Measurements from ENCODE around the gene ALOX5AP.
"Not testable (repeated sequence)": the region's sequence is repeated elsewhere in the genome, so short reads cannot be mapped to it uniquely, and the experiment has no call there.

ALOX5AP gene

DNA sequence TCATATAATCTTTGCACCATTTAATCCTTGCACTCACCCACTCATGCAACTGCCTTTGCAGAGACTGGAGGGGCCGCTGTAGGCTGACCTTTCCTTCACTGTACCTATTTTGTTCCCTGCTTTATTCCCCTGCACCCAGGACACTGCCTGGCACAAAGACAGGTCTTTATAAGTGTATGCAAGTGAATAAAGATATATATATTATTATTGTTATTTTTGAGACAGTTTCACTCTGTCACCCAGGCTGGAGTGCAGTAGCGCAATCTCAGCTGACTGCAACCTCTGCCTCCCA lies 3.8 kb downstream of the ALOX5AP start:
- DNase-seq = no peak

DNA sequence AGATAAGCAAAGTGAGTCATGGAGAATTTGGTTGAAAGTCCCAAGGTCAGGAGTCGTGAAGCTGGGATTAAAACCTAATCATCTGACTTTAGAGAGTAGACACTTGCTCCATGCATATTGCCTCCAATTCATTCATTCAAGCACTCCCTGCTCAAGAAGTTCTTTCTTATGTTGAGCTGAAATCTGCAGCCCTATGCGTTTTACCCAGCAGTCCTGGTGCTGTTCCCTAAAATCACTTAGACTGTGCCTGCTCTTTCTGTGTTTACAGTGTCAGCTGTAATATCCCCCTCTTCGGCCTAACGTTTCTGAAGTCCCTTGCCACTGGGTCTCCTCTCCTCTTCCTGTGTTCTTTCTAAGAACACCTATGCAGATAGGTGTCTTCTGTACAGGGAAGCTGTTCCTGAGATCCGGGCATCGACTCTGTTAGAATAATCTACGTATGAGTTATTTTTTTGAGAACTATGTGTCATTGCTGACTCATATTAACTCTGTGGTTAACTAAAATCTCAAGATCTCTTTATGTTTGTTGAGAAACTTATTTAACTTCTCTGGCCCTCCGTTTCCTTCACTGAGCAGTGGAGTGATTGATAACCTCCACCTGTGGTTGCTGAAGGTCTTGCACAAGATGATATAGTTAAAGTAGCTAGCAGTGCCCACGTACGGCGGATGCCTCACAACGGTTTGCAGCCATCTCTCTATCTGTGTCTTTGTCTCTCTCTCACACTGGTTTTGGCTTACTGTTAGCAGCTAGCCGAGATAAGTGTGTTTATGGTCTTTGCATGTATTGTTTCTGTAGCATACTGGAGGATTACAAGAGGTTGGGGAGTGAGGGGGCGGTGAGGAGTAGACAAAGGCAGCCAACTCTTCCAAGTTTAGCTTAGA lies 4.7 kb downstream of the ALOX5AP start:
- no peak for DNase-seq

DNA sequence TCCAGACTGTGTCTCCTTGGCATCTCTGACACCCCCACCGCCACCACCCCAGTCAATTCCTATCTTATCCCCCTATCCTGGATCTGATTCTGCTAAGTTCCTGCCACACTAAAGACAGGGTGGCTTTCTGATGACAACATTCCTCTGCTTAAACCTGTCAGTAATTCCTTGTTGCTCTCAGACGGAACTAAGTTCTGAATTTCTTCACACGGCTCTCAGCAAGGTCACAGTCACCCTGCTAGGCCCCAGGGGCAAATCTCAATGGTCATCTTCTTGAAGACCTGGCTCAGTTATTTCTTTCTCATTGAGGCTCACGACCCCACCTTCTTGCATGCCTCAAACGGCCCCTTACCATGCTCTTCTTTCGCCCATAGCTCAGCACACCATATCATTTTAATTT lies 7.6 kb downstream of the ALOX5AP start:
- DNase-seq = no peak

DNA sequence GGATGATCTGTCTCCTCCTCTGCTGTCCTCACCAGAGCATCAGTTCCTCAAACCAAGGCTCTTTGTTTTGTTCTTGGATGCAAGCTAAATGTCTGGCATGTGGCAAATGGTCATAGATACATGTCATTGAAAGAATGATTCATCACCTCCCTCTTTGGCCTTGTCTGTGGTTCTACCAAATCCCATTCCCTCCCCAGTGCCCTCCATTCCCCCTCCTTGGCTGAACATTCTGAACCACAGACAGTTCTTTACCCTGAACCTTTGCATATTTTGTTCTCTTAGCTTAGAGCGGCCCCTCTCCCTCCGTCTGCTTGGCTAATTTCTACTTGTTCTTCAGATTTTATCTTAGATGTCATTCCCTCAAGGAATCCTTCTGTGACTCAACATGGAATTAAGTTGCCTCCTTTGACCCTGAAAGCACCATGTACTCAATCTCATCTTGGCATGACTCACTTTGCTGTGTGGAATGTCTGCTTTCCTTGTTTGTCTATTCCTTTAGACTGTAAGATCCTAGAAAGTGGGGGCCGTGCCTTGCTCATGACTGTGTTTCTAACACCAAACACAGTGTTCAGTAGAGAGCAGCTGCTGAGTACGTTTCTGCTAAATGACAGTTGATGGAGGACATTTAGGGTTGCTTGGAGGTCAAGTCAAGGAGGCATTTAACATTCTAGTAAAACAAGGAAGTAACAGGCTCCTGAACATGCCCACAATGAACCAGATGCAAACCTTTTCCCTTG lies 8.1 kb downstream of the ALOX5AP start:
- no peak for DNase-seq

DNA sequence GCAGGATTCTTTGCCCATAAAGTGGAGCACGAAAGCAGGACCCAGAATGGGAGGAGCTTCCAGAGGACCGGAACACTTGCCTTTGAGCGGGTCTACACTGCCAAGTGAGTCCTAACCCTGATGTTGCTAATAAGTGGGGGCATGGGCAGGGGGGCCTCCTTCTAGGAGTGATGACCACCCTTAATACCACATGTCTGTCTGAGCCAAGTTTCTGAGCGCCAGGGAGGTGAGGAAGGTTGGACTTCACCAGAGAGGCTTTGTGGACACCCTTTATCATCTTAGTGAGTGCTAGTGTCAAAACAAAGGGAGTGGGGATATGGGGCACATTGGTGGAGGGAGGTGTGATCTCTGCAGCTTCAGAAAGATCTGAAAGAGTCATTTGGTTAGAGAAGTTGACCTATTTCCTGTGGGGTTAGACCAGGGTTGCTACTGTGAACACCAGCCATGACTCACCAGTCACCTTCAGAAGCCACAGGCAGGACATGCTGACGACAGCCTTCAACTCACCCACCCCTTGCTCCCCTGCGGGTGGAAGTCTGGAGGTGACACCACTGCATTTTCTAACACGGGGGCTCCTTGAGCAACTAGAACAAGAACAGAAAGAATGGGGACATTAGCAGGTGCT lies 8.8 kb downstream of the ALOX5AP start:
- DNase-seq = no peak

DNA sequence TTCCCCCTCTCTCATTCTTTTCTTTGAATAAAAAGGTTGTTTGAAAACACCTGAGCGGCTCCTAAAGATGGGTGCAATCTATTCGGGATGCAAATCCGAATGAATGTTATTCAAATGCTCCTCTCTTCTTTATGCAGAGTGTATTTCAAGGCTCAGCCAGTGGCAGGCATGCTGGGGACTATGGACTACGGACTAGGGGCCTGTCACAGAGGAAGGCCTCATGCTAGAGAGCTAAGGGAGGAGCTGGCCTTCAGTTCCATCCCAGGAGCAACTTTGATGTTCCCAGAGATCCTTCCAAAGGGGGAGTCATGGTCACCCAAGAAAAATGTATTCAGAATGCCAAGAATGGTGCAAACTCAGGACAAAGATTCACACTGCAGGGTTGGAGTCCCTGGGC lies 9.3 kb downstream of the ALOX5AP start:
- no peak for DNase-seq

DNA sequence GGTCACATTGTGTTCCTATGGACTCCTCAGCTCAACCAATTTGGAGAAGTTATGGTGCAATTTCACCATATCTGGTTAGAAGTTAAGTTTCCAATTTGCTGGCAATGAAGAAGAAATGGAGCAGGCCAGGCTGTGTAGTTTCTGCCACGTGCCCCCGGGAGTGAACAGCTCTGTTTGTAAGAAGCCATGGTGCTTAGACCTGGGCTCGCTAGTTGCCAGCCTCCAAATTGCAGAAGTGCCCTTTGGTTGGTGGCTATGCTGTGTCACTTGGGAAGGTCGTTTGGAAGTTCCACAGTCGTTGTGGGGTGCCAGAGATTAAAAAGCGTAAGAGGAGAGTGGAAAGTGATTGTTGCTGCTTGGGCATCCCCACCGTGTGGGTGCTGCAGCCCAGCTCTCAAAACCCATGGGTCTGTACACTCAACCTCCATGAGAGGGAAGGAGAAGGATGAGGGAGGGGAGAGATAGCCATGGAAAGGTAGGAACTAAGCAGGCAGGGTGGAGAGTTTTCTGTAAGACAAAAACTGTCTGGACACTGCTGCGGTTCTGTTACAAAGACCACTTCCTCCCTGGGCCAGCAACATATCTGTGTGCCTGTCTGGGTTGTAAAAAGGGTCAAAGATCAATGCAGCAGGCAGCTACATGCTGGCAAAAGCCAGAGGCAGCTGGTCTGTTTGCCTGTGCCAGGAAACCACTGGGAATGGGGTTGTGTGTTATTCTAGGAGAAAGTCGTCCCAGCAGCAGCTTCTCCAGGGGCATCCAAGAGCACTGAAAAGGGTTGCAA lies 10.8 kb downstream of the ALOX5AP start:
- no peak for DNase-seq

DNA sequence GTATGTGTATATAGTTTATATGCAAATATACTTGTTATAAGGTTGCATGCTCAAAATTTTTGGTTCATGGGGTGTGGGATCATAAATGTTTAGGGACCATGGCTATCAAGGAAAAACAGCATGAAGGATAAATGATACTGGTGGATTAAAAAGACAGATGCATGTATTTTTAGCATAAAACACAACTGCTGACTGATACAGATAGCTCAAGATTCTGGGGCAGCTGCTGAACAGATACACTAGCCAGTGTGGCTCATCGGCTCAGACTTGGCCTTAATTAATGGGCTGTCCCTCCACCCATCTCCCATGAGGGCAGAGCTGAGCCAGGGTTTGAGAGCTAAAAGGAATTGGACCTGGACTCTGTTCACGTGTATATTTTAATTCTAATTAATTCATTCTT lies 11.4 kb downstream of the ALOX5AP start:
- no peak for DNase-seq

DNA sequence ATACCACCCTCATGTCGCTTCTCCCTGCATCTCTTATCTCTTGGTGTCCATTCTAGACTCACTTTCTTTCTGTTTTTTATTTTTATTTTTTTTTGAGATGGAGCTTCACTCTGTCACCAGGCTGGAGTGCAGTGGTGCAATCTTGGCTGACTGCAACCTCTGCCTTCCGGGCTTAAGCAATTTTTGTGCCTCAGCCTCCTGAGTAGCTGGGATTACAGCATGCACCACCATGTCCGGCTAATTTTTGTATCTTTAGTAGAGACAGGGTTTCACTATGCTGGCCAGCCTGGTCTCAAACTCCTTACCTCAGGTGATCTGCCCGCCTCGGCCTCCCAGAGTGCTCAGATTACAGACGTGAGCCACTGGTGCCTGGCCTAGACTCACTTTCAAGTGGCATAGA lies 12.5 kb downstream of the ALOX5AP start:
- DNase-seq = not testable (repeated sequence)

DNA sequence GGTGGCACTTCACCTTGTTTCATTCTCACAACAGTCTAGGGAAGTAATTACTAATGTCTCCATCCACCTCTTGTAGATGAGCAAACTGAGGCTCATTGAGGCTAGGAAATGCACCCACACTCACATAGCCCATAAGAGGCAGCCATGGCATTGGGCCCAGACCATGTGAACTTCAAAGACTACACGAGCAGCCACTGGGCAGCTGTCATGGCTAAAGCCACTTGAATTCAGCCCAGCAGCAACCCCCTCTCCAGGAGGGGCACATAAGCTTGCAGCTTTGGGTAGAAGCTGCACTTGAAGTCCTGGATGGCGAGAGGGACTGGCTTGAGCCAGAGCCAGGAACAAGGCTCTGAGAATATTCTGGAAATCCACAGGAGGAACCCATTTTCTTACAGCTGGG lies 13.4 kb downstream of the ALOX5AP start:
- no peak for DNase-seq

DNA sequence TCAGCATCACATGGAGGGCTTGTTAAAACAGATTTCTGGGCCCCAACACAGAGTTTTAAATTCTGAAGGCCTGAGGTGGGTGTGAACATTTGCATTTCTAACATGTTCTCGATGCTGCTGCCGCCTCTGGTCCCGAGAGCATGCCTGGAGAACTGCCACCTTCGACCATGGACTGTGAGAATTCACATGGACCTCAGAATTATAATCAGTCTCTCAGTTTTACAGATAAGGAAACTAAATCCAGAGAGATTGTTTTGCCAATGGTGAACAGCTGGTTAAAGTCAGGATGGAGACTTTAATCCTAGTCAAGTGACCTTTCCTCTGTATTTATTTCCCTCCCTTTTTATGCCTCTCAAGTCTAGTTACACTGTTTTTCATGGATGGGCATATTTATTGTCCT lies 14.7 kb downstream of the ALOX5AP start:
- DNase-seq = no peak

DNA sequence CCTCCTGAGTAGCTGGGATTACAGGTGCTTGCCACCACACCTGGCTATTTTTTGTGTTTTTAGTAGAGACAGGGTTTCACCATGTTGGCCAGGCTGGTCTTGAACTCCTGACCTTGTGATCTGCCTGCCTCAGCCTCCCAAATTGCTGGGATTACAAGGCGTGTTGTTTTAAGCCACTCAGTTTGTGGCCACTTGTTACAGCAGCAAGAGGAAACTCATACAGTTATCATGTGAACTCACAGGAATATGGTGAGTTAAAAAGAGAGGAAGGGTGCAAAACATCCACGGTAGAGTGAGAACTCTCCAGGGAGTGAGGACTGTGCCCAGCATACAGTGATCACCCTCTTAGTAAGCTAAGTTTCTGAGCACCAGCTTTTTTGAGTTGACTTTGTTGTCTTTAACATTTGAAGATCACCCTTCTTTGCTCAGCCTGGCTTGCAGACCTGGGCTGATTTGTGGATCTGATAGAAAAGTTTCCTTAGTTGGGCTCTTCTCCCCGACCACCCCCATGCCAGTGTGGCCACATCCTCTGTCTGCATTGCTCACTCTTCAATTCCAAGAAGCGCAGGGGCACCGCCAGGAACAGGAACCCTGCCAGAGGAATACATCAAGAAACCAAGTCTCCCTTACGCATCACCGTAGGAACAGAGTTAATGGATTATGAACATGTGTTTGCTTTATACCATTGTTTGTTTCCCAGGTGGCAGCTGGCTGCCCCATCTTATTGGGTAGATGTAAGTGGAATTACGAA lies 16.0 kb downstream of the ALOX5AP start:
- DNase-seq = no peak

DNA sequence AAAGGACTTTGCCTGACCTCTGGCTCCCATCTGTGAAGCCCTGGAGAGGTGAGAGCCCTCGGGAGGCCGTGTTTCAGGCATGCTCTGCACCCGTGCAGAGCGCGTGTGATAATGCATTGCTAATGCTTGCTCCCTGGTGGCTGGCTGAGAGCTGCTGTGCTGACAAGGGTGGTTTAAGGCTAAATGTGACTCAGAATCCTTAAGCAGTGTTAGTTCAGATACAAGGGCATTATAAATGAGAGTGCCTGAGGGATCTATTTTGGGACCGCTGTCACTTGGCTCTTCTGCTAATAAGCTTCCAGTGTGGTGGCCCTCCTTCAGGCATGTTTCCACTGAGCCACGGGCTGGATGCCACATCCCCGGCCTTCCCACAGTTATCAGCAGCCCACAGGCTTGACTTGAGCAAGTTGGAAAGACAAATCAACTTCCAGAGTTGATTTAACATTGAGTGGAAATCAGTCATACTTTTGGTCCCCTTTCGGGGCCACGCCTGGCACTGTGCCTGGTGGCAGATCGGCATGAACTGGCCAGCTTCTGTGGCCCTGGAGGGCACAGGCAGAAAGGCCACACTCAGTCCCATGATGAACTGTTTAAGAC lies 17.0 kb downstream of the ALOX5AP start:
- DNase-seq = peak; percentile 13

DNA sequence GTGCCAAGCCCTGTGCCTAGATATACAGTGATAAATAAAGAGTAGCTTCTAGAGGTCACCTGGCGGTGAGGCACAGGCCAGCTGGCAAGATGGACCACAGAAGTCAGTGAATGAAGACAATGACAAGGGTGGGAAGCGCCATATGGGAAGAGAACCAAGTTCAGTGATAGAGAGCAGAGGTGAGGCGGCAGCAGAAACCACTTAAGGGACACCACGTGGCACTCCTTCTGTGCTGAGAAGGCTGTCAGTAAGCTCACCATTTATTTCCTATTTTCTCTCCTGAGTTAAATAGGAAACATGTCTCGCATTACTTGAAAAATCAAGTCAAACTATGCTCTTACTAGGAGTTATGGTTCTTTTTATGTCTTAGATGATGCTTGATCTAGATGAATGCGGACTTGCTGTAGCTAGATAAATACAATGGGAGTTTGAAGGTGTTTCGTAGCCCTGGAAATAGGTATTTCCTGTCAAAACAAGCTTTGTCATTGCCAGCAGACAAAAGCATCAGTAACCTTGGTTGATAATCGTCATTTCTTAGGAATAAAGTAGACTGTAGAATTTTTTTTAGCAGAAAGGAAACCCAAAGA lies 17.8 kb downstream of the ALOX5AP start:
- no peak for DNase-seq

DNA sequence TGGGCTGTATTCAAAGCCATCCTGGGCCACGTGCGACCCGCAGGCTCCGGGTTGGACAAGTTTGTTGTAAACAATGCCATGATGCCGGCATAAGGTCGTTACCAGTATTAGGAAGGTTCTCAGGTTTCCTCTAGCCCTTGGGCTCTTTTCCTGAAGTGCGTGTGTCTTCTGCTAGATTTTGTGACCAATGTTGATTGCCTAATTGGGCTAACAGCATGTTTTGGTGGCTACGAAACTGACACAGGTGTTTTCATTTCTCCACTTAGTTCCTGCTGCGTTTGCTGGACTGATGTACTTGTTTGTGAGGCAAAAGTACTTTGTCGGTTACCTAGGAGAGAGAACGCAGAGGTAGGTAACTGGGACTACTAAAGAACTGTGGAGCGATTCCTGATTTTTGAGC lies 20.3 kb downstream of the ALOX5AP start:
- no peak for DNase-seq

DNA sequence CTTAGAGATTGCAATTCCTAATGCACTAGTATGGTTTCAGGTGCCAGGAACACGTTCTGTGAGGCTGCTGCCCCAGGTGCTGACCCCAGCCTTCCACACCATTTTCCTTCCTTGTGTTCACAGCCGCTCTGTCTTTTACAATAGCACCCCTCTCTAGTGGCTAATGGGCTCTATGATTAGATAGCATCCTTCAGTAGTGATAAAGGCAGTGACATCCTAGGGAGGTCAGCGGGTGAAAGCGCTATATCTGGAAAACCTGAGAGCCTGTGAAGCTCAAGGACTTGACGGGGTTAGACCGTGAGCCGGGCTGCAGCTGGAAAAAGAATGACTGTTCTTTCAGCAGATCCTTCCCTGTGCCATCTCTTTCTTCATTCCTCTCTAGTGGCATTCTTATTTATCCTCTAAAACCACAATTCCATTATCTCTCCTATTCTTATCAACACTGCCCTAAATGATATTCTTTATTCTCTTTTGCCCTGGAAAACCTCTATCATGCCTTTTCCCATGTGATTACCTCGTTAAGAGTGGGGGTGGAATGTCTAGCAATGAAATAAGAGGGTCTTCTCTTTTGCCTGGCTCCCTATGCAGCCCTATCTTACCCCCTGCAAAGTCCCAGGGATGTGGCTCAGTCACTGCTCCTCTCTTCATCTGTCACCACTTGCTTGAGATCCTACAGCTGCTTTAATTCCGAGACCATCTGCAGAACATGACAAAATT lies 21.8 kb downstream of the ALOX5AP start:
- DNase-seq = no peak

DNA sequence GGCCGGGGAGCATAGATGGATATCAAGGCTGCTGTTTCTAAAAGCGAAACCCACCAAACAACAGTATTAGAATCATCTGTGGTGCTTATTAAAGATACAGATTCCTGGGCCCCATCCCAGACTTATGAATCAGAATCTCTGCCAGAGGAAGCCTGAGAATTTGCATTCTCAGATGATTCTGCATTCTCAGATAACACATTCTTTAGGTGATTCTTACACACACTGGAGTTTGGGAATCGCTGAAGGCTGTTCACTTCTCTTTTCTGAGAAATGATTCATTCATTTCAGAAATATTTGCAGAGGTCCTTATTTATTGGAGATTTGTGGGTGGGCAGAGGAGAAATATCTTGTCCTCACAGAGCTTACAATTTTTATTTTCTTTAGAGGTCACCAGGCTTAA lies 24.4 kb downstream of the ALOX5AP start:
- DNase-seq = no peak

DNA sequence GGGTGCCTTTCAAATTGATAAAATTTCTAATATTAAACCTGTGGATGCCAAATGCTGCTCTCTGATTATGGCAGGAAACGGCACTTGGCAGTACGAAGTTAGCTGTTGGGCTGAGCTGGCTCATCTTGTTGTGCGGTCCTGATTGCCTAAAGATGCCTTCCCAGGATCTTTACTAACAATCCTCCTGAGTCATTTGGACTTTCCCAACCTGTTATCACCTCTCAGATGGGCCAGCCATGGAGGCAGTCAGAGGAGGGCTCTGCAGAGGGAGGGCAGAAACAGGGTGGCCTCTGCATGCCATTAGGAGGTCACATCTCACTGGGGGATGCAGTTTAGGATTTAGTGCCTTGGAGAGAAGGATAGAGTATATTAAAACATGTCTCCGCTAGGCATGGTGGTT lies 27.3 kb downstream of the ALOX5AP start:
- DNase-seq = no peak

DNA sequence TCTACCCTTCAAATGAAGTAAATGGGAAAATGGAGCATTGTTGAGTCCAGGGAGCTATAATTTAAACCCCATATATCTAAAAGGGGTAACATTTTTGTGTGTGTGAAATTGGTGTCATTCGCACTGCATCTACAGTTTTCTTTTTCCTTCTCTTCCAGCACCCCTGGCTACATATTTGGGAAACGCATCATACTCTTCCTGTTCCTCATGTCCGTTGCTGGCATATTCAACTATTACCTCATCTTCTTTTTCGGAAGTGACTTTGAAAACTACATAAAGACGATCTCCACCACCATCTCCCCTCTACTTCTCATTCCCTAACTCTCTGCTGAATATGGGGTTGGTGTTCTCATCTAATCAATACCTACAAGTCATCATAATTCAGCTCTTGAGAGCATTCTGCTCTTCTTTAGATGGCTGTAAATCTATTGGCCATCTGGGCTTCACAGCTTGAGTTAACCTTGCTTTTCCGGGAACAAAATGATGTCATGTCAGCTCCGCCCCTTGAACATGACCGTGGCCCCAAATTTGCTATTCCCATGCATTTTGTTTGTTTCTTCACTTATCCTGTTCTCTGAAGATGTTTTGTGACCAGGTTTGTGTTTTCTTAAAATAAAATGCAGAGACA lies 28.6 kb downstream of the ALOX5AP start:
- DNase-seq = no peak

DNA sequence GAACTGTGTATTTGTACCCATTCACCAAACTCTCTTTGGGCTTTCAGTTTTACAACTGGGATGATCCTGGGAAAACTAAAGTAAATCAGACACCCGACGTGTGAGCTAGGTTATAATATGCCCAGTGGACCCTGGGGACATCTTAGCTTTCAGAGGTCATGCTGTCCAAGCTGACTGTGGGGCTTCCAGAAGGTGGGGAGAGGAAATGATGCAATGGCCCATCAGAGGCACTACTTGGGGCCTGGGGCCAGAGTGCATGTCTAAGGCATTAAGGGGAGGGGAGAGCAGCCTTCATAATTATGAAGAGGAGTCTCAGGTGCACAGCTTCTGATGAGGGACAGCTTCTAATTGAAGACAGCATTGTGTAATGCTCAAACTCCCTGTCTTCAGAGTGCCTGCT lies 30.9 kb downstream of the ALOX5AP start:
- no peak for DNase-seq

DNA sequence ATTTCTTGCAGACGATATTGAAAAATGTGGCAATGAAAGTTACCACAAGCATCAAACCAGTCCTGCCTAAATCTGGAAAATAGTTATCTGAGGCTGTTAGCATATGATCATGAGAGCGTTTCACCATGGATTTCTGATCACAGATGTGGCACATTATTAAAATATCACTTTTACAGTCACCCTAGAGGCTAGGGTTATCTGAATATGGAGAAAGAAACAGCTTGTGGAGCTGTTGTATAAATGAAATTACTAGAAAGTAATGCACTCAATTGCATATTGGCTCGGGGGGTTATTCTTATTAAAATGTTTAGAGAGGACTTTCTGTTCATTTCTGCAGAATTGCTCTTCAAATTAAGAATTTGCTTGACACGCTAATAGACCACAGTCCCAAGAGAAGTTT lies 35.6 kb downstream of the ALOX5AP start:
- no peak for DNase-seq
